Liver (tissue), 9 donors: Measurements from ENCODE around the gene PAPPA. TPM values are rescaled to one million over a fixed set of nuclear protein-coding genes. Genes with fewer than 3 reads are reported as not detected.

Experiments
- DNase-seq: peaks from one replicate; pipeline ENCODE4 v3.0.0-alpha.2; 2017; ENCODE audit warnings: low spot score
- H3K27ac ChIP-seq, 2 donors: one replicate each; pipeline ENCODE4 v1.7.0; 2013; ENCODE audit warnings: inconsistent platforms in 2 of 2, low read length in 2 of 2, control low read depth in 1 of 2, low read depth in 1 of 2, mild to moderate bottlenecking in 1 of 2
- H3K27me3 ChIP-seq, 4 donors: one replicate each; pipeline versions ENCODE4 v1.6.1 to v1.7.0; 2013; ENCODE audit warnings: low read length in 3 of 4, inconsistent platforms in 1 of 4, mild to moderate bottlenecking in 1 of 4, moderate library complexity in 1 of 4; ENCODE audit not compliant: control insufficient read depth in 4 of 4, insufficient read depth in 4 of 4
- H3K36me3 ChIP-seq, 4 donors: one replicate each; pipeline versions ENCODE4 v1.6.1 to v1.7.0; 2013; ENCODE audit warnings: low read length in 3 of 4, mild to moderate bottlenecking in 3 of 4, low read depth in 1 of 4, moderate library complexity in 1 of 4; ENCODE audit not compliant: control insufficient read depth in 4 of 4, insufficient read depth in 3 of 4
- H3K4me1 ChIP-seq, 4 donors: one replicate each; pipeline versions ENCODE4 v1.6.1 to v1.7.0; 2013; ENCODE audit warnings: low read length in 3 of 4, mild to moderate bottlenecking in 3 of 4, moderate library complexity in 1 of 4; ENCODE audit not compliant: control insufficient read depth in 4 of 4, insufficient read depth in 4 of 4
- H3K4me3 ChIP-seq, 3 donors: one replicate each; pipeline versions ENCODE4 v1.6.1 to v1.7.0; 2013; ENCODE audit warnings: low read length in 3 of 3, control low read depth in 1 of 3, low read depth in 1 of 3, mild to moderate bottlenecking in 1 of 3
- H3K9ac ChIP-seq, 2 donors: one replicate each; pipeline ENCODE4 v1.7.0; 2013; ENCODE audit warnings: low read length in 2 of 2, mild to moderate bottlenecking in 2 of 2, moderate library complexity in 2 of 2, control low read depth in 1 of 2, low read depth in 1 of 2
- H3K9me3 ChIP-seq, 4 donors: one replicate each; pipeline versions ENCODE4 v1.6.1 to v1.7.0; 2013; ENCODE audit warnings: low read length in 3 of 4; ENCODE audit not compliant: control insufficient read depth in 4 of 4
- EGR1 ChIP-seq, 2 donors: IDR thresholded peaks; 2 replicates each; pipeline ENCODE4 v1.6.1; 2016 to 2018; ENCODE audit warnings: antibody characterized with exemption in 2 of 2, low read depth in 2 of 2
- FOXA2 ChIP-seq: IDR thresholded peaks from 2 replicates; pipeline ENCODE4 v1.6.1; 2016; ENCODE audit warnings: antibody characterized with exemption
- GABPA ChIP-seq, 2 donors: IDR thresholded peaks in 1 of 2; conservative IDR thresholded peaks in 1 of 2; 2 replicates each; pipeline ENCODE4 v1.6.1; 2016; ENCODE audit warnings: antibody characterized with exemption in 2 of 2, mild to moderate bottlenecking in 1 of 2, moderate library complexity in 1 of 2
- HNF4A ChIP-seq, 2 donors: conservative IDR thresholded peaks; 2 replicates each; pipeline ENCODE4 v1.6.1; 2016; ENCODE audit warnings: antibody characterized with exemption in 2 of 2, mild to moderate bottlenecking in 2 of 2
- JUND ChIP-seq, 2 donors: IDR thresholded peaks; 2 replicates each; pipeline ENCODE4 v1.6.1; 2016; ENCODE audit warnings: antibody characterized with exemption in 2 of 2
- NR2F2 ChIP-seq: IDR thresholded peaks from 2 replicates; pipeline ENCODE4 v1.6.1; 2016; ENCODE audit warnings: antibody characterized with exemption
- RAD21 ChIP-seq, 2 donors: IDR thresholded peaks; 2 replicates each; pipeline ENCODE4 v1.6.1; 2016; ENCODE audit warnings: antibody characterized with exemption in 2 of 2, mild to moderate bottlenecking in 2 of 2
- RXRA ChIP-seq, 2 donors: IDR thresholded peaks; 2 replicates each; pipeline ENCODE4 v1.6.1; 2017 to 2018; ENCODE audit warnings: antibody characterized with exemption in 2 of 2, mild to moderate bottlenecking in 1 of 2
- SP1 ChIP-seq: IDR thresholded peaks from 2 replicates; pipeline ENCODE4 v1.6.1; 2018; ENCODE audit warnings: antibody characterized with exemption, mild to moderate bottlenecking
- YY1 ChIP-seq: IDR thresholded peaks from 2 replicates; pipeline ENCODE4 v1.6.1; 2016; ENCODE audit warnings: antibody characterized with exemption, mild to moderate bottlenecking
- WGBS: extraction: QIAGEN DNeasy Blood & Tissue Kit; methylation state at CpG from one replicate; pipeline ENCODE4 v1.1.7; 2013; 5-methylcytosine and 5-hydroxymethylcytosine counted together
- polyA plus RNA-seq, 2 donors: library from polyadenylated mRNA; stranded (reverse) in 1 of 2; unstranded in 1 of 2; fragments of 200-250 nt in 1 of 2; fragments of >200 nt in 1 of 2; fragmentation: Nextera tagmentation in 1 of 2; extraction: Ambion mirVana in 1 of 2; gene quantifications; one replicate each; pipeline versions ENCODE4 v1.2.1 to v1.2.3, GENCODE V29; 2013 to 2015
- total RNA-seq, 2 donors: library from RNA; depleted of rRNA; stranded (reverse); fragments of >200 nt; gene quantifications; one replicate each; pipeline ENCODE4 v1.2.3, GENCODE V29; 2014
- TF ChIP-seq, protein P1 (sequence below): fragments of 150-350 bp; IDR thresholded peaks from 2 replicates; pipeline ENCODE4 v1.5.1; 2017; ENCODE audit warnings: improper control_type of control experiment, low read depth, low read length; ENCODE audit not compliant: missing input control
- TF ChIP-seq, protein P2 (sequence below): IDR thresholded peaks from 2 replicates; pipeline ENCODE4 v1.6.1; 2016; ENCODE audit warnings: antibody characterized with exemption
- TF ChIP-seq, protein P3 (sequence below): IDR thresholded peaks from 2 replicates; pipeline ENCODE4 v1.6.1; 2016; ENCODE audit warnings: antibody characterized with exemption
- donor health status: healthy.
- donor health status: healthy.
- donor health status: healthy.
- donor health status: healthy.
- donor health status: healthy.

PAPPA gene
- total and polyA plus RNA-seq, 4 donors: 0.03 to 0.33 (median 0.20) TPM

DNA sequence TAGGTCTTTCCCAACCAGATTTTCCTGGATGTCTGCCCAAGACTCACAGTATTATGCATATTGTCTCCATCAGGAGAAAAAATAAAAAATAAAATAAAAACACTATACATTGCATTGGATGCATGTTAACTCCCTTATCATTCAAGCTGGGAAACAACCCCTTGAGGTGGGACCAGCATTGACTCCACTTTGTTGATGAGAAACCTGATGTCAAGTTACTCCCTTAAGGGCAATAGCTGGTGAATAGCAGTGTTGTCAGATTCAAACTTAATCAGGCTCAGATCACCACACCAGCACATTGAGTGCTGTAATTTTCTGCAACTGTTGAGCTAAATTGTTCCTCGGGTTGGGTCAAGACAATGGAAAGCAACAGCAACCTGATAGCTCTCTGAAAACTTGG lies 269.6 kb downstream of the PAPPA start:
- H3K4me1 ChIP-seq: no peaks in the 10 kb centered on the region
- H3K27ac ChIP-seq: no peak overlapping the region
- no peak overlapping the region for H3K9ac ChIP-seq
- H3K36me3 ChIP-seq: no peaks in the 10 kb centered on the region
- H3K9me3 ChIP-seq: no peaks in the 10 kb centered on the region
- DNase-seq: no peak
- H3K27me3 ChIP-seq: no peaks in the 10 kb centered on the region
- 97% methylated on average over 1 of the region's 1 CpG for WGBS
- no peak overlapping the region for H3K4me3 ChIP-seq
- TF ChIP-seq SP1 (no peak), RAD21 (IDR thresholded peaks at IDR 0.05) (no peak)

DNA sequence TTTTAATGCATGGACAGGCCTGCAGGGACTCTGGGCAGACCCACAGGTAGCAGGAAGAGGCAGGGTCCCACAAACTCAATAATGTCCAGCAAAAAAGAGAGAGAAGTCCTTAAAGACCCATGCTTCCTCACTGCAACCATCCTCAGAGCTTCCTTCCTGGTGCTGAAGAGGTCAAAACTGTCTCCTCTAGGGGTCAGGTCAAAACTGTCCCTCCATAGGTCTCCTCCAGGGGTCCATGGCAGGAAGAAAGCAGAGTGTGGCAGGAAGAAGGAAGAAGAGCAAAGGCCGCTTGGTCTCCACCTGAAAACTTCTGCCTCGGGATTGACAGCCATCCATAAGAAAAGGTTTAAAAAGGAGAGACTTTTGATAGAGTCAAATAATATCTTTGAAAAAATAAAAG lies 271.7 kb downstream of the PAPPA start:
- Histone ChIP-seq H3K27ac (no peak overlapping the region), H3K4me1 (no peaks in the 10 kb centered on the region), H3K9ac (no peak overlapping the region), H3K36me3 (no peaks in the 10 kb centered on the region), H3K9me3 (no peaks in the 10 kb centered on the region), H3K27me3 (no peaks in the 10 kb centered on the region), H3K4me3 (no peak overlapping the region)
- no peak for DNase-seq
- TF ChIP-seq, protein P1, sequence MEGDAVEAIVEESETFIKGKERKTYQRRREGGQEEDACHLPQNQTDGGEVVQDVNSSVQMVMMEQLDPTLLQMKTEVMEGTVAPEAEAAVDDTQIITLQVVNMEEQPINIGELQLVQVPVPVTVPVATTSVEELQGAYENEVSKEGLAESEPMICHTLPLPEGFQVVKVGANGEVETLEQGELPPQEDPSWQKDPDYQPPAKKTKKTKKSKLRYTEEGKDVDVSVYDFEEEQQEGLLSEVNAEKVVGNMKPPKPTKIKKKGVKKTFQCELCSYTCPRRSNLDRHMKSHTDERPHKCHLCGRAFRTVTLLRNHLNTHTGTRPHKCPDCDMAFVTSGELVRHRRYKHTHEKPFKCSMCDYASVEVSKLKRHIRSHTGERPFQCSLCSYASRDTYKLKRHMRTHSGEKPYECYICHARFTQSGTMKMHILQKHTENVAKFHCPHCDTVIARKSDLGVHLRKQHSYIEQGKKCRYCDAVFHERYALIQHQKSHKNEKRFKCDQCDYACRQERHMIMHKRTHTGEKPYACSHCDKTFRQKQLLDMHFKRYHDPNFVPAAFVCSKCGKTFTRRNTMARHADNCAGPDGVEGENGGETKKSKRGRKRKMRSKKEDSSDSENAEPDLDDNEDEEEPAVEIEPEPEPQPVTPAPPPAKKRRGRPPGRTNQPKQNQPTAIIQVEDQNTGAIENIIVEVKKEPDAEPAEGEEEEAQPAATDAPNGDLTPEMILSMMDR: no peak
- TF ChIP-seq JUND (IDR thresholded peaks at IDR 0.05) (no peak), FOXA2 (no peak), RXRA (IDR thresholded peaks at IDR 0.05) (no peak), GABPA (IDR thresholded peaks at IDR 0.05 in 1 of 2, conservative IDR thresholded peaks at IDR 0.05 in 1 of 2) (no peak), HNF4A (conservative IDR thresholded peaks at IDR 0.05) (no peak)
- TF ChIP-seq, protein P2, sequence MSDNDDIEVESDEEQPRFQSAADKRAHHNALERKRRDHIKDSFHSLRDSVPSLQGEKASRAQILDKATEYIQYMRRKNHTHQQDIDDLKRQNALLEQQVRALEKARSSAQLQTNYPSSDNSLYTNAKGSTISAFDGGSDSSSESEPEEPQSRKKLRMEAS: no peak
- WGBS: 68% methylated on average over 2 of the region's 2 CpGs

DNA sequence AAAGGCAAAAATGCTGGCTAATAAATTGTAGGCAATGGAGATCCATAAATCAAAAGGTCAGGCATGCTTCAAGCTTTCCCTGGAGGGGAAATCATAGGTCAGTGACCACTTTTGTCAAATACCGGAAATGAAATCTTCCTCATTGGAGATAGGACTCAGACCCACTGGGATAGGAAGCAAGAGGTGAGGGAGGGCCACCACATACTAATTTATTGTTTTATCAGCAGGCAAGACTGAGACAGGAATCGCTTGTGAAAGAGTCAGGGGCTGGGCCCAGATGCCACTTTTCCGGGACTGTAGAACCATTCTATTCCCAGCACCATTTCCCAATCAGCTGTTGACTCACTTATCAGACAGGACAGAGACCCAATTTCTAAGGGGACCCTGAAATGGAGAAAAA lies 277.3 kb downstream of the PAPPA start:
- H3K36me3 ChIP-seq: no peaks in the 10 kb centered on the region
- H3K27ac ChIP-seq: no peak overlapping the region
- no peak for TF ChIP-seq YY1
- peak; percentile 87 for TF ChIP-seq NR2F2
- H3K9me3 ChIP-seq: no peaks in the 10 kb centered on the region
- H3K9ac ChIP-seq: no peak overlapping the region
- no peak for DNase-seq
- 80% methylated on average over 3 of the region's 3 CpGs for WGBS
- H3K27me3 ChIP-seq: no peaks in the 10 kb centered on the region
- no peak overlapping the region for H3K4me3 ChIP-seq
- no peaks in the 10 kb centered on the region for H3K4me1 ChIP-seq

DNA sequence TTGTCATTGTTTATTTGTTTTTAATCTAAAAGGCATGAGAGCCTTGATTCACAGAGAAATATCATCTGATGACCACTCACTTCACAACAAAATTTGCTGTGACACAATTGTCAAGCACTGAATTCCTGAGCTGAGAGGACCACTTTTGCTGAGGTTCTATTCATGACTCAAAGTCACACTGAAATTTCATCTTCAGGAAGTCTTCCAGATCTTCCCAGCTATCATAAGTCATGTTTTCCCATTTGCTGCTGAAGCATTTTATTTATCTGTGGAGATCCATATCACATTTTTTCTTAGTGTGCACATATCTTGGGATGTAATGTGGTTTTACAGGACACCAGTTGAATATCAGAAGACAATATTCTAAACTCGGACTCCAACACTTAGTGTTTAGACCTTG lies 278.5 kb downstream of the PAPPA start:
- no peaks in the 10 kb centered on the region for H3K36me3 ChIP-seq
- no peak overlapping the region for H3K9ac ChIP-seq
- no peak for DNase-seq
- TF ChIP-seq, protein P1: no peak
- no peak for TF ChIP-seq EGR1 (IDR thresholded peaks at IDR 0.05; ENCODE audit: low read depth in 2 of 2)
- TF ChIP-seq, protein P3, sequence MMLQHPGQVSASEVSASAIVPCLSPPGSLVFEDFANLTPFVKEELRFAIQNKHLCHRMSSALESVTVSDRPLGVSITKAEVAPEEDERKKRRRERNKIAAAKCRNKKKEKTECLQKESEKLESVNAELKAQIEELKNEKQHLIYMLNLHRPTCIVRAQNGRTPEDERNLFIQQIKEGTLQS: no peak
- no peak for TF ChIP-seq SP1
- TF ChIP-seq, protein P2: no peak
- H3K4me1 ChIP-seq: no peaks in the 10 kb centered on the region
- H3K27me3 ChIP-seq: no peaks in the 10 kb centered on the region
- no peak overlapping the region for H3K27ac ChIP-seq
- H3K4me3 ChIP-seq: no peak overlapping the region
- 92% methylated on average over 1 of the region's 1 CpG for WGBS
- H3K9me3 ChIP-seq: no peaks in the 10 kb centered on the region
